Right renal cortex interstitium (tissue), 3 donors: ENCODE results near the gene MAD2L1. TPM values are rescaled to one million over a fixed set of nuclear protein-coding genes. Genes with fewer than 3 reads are reported as not detected.

Experiments used
- DNase-seq, 3 donors: peaks; one replicate each; pipeline ENCODE4 v3.0.0-alpha.2; 2013; ENCODE audit warnings: low read depth in 3 of 3, low spot score in 2 of 3
- polyA plus RNA-seq, 3 donors: library from polyadenylated mRNA; unstranded; fragments of 120-200 nt; gene quantifications; one replicate each; pipeline ENCODE4 v1.2.1, GENCODE V29; 2013; ENCODE audit not compliant: insufficient read length in 3 of 3

Gene MAD2L1
- polyA plus RNA-seq, 3 donors: 50.0 to 62.4 (median 54.8) TPM

GRCh38 chr4:120007191-120007871, 59.3 kb downstream of the MAD2L1 start:
- DNase-seq: peak in 1 of 3 donors; percentile 56
